GM18861 (cell line): Measurements from ENCODE around the gene ANXA6.

Experiments
- ATAC-seq: cut with Tn5 transposase; IDR thresholded peaks from one replicate; pipeline ENCODE4 v1.9.1; 2021; ENCODE audit not compliant: unreplicated experiment

Gene ANXA6

DNA sequence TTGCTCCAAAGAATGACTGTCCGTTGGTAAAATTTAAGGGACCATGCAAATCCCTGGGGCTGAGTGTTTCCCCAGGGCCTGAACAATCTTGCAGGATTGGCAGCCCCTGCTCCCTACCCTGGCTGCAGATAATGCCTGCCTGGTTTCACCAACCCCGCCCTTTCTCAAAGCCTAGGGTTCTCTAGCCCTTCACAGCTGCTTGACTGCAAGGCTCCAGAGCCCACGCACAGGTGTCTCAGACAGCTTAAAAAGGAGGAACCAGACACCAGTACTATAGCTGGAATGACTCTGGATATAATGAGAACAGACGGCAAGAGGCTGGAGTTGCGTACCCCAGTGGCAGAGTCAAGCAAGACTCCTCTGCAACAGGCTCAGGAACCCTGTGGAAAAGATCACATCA lies 51.5 kb downstream of the ANXA6 start:
- ATAC-seq, result no peak

DNA sequence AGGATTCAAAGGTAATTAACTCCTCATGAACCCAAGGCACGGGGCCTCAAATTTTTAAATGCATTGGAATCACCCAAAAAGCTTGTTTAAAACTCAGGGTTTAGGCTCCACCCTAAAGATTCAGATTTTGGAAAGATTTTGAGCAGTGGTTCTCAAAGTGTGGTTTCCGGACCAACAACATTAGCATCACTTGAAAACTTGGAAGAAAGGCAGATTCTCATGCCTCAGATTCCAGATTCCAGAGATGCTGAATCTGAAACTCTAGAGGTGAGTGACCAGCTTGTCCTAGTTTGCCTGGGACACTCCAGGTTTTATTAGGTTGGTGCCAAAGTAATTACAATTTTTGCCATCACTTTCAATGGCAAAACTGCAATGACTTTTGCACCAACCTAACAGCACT lies 52.0 kb downstream of the ANXA6 start:
- ATAC-seq, result no peak

DNA sequence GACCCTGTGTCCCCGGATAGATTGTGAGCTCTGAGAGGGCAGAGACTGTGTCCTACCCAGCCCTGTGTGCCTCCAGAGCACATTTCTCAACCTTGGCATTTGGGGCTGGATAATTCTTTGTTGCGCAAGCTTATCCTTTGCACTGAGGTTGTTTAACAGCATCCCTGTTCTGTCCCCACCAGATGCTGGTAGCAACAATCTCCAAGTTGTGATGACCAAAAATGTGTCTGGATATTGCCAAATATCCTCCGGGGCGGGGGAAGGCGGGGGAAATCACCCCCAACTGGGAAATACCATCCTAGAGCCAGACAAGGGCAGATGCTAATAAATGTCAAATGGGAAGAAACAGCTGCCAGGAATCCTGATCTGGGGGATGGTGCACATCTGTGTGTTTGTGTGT lies 52.8 kb downstream of the ANXA6 start:
- no peak for ATAC-seq

DNA sequence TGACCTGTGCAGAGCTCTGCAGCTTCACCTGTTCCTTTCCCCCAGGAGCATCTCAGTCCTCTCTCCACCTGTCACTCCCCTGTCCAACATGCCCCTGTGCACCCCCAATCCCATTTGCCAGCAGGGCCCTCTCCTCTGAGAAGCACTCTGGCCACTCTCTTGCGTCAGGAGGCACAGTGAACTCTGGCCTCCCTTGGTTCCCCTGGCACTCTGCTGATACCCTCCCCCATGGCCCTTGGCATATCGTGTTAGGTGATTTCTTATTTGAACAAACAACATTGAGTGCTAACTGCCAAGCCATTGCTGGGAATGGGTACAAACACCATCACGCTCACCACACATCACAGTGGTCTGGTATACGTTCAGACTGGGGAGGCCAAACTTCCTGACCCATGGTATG lies 55.8 kb downstream of the ANXA6 start:
- no peak for ATAC-seq

DNA sequence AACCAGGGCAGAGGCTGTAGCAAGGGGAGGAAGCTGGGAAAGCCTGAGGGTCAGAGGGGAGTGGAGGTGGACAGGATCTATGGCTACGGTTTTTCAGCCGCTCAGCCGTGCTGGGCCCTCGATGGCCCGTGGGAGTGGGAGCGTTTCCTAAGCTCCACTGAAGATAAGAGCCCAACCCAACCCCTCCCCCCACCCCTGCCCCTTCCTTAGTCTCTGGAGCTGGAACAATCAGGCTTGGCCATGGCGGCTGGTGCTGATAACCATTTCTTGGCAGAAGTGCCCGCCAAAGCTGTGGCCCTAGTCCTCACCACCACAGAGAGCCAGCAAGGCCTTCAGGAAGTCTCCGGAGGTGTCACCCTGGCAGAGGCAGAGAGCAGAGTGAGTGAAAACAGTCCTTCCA lies 56.4 kb downstream of the ANXA6 start:
- ATAC-seq, result no peak

DNA sequence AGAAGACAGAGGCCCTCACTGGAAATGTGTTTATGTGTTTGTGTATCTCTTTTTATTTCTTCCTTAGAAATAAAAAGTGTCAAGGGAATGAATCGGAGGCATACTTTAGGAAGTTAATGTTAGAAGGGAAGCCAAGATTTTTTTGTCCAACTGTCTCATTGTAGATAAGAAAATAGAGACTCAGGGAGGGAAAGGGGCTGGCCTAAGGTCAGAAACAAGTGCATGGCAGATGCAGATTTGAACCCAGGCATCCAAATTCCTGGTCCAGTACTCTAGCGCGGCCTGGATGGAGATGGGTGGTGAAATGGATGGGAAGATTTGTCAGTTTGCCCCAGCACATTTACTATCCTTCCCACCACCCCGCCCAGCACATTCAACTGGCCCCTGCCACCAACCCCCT lies 56.9 kb downstream of the ANXA6 start:
- no peak for ATAC-seq

DNA sequence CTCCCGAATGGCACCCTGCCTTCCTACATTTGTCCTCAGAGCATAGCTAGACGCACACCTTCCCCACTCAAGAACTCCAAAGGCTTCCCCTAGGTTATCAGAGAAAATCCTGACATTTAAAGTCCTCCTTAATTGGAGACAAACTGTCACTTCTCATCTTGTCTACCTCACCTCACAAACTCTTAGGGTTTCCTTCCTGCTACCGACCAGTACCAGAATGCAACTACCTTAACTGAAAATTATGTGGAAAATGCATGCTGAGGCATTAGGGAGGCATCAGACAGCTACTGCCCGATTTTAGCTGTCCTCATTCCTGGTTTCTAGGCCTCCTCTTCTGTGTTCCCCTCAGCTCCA lies 58.8 kb downstream of the ANXA6 start:
- no peak for ATAC-seq

DNA sequence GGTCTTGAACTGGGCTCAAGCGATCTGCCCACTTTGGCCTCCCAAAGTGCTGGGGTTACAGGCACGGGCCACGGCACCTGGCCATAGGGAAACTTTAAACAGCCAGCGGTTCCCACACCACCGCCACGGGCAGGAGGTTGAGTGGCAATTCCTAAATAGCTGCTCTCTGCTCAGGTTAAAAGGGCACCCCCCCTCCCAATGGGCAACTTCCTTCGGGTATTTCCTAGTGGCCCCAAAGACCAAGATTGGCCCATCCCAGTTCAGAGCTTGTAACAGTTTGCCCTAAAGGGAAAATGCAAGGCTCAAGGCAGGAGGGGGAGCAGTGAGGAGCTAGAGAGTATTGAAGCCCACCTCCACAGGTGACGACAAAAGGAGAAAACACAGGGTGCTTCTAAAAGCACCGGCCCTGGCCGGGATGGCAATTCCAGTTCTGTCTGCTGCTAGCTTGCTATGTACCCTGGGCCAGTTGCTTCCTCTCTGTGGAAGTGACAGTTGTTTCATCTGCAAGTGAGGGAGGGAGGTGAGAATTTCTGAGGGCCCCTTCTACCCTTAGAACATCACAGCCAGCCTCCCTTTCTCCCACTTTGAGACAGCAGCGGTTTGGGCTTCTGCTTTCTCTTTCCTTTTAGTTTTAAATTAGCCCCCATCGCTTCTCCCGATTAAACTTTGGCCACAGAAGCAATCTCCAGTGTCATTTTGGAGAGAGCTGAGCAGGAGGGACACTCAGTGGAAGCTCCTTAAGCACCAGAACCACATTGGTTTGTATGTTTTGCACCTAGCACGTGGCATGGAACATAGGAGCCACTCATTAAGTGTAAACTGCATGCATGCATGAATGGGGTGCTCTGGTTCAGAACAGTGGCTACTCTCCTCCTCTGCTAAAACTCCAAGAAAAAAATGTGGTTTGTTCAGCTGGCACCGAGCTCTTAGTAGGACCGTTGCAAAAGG lies 59.5 kb downstream of the ANXA6 start:
- no peak for ATAC-seq

DNA sequence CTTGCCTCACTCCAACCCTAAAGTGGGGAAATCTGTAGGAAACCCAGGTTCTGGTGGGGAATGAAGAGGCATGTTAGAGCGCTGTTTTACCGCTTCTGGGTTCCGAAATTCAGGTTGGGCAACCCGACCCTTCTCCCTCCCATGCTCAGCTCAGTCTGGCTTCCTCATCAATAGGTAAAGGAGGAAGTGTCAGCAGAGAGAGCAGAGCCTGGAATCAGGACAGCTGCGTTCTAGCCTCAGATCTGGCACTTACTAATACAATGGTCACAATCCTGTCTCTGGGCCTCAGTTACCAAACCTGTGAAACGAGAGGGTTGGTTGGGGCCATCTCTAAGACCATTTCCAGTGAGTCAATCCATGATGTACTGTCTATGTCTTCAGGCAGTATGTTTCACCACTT lies 60.5 kb downstream of the ANXA6 start:
- ATAC-seq, result no peak

DNA sequence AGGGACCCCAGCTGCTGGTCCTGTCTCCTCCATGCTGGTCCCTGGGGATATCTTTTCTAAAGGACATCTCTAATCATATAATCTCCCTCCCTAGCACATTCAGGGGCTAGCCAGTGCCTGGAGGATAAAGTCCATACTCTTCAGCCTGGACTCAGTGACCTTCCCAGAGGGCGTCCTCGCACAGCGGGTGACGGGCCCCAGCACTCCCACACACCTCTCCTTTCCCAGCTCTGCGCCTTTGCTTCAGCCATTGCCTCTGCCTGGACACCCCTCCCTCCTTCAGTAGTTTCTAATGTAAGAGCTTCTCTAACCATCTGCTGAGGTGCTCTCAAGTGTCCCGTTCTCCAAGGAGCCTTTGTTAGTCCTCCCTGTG lies 61.6 kb downstream of the ANXA6 start:
- ATAC-seq, result no peak

DNA sequence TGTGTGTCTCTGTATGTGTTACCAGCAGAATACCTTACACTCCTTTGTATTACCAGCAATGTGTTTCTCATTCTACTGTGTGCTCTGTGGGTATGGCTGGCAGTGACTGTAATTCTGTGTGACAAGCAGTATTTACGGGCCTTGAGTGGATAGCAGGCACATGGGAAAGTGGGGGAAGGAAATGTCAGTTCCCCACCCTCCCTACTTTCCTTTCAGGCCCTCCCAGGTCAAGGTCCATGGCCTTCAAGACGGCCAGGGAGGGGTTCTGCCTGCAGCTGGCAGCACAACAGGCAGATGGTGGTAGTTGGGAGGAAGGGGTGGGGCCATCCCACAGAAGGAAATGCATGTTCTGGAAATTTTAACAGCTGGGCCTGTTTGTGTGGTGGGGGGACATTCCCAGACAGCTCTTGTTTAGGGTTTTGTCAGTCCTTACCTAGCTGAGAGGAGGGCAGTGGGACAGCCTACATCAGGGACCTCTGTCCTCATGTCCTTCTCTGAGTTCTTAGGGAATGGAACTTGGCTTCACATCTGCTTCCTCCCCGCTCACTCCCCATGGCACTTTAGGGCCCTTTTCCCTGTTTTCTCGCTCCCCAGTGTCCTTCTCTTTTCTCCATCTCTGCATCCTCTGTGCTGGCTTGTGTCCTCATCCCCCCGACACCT lies 62.1 kb downstream of the ANXA6 start:
- ATAC-seq, result no peak

DNA sequence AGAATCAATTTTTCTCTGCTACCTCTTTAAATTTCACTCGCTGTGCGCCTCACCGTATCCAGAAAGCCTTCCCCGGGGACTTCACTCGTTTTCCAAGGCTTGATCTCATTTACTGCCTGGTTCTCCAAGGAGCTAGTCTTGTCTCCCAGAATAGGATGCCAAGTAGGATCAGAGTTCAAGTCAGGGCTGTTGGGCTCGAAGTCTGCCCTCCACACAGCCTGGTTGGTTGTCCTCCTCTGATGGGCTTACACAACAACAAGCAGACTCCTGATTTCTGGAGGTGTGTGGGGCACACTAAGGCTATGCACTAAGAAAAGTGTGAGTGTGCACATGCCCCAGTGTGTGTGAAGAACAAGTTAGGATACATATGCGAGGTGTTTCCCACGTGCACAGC lies 62.7 kb downstream of the ANXA6 start:
- no peak for ATAC-seq

DNA sequence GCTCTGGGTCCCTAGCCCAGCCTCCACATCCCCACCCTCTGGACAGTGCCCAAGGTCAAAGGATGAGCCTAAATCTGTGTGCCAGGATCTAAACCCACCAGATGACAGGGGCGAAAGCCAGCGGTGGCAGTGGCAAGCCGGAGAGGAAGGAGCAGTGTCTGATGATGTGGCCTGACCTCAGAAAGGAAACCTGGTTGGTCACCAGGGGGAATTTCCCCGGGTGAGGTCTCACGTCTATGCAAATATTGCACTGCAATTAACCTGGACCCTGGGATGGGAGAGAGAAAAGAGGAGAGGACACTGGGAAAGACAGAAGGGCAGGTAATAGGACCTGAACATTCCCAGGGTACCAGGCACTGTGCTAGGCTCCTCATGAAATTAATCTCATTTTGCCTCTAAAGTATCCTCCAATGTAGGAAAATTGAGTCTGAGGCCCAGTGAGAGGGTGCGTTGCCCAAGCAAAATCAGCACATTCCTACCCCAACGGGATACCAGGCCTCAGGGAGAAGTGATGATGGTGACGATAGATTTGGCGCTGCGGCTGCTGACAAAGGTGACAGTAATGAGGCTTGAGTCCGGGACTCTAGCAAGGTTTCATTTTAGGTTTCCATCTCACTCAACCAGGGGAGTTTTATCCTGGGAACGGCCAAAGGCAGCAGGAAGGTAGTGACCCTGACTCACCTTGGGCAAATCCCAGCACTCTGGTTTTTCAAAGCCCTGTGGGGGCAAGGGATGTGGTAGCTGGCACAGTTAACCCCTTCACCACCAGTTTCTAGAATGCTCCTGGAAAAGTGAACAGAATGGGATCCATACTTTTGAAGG lies 63.3 kb downstream of the ANXA6 start:
- peak; percentile 80 for ATAC-seq

DNA sequence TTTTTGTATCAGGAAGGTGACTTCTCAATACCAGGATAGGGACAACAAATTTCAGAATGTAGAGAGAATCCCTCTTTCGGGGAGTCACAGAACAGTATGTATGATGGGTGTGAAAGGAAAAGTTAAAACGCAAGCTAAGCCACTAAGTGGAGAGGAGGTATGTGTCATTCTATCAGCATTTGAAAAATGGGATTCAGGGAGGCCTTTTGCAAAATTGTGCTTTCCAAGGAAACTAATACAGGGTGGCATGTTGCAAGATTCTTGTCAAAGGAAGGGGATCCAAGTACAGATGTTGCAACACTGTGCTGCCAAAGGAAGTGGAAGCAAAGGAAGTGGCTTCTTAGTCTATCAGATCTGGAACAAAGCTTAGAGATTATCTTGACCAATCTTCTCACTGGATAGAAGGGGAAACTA lies 64.1 kb downstream of the ANXA6 start:
- peak; percentile 3 for ATAC-seq

DNA sequence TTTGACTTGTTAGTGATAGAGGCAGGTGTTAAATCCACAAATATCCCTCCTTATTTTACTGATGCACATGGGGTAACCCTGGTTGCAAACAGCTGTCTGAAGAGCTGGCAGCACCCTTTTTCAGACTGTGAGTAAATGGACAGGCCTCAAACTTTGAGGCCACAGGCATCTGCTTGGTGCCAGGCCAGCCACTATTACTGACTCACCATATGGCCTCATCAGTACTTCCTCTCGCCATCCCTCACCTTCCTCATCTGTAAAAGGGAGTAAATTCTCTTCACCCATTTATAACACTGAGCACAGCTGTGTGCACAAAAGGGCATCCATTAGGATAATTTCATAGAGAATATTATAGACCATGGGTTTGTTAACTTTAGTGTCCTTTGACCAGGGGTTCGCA lies 64.8 kb downstream of the ANXA6 start:
- no peak for ATAC-seq

DNA sequence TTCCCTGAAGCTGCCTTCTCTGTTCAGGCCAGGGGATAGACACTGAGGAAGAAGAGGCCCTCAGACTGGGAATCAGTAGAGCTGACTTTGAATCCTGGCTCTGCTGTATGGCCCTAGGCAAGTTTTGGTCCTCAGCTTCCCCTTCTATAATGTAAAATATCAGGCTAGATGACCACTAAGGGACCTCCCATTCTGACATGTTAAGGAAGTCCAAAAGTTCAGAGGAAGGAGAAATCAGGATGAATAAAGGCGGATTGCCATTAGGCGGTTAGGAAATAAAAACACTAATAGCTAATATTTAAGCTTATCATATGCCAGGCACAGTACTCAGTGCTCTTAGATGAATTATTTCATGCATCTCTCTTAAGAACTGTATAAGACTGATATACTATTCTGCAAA lies 67.9 kb downstream of the ANXA6 start:
- ATAC-seq, result no peak

DNA sequence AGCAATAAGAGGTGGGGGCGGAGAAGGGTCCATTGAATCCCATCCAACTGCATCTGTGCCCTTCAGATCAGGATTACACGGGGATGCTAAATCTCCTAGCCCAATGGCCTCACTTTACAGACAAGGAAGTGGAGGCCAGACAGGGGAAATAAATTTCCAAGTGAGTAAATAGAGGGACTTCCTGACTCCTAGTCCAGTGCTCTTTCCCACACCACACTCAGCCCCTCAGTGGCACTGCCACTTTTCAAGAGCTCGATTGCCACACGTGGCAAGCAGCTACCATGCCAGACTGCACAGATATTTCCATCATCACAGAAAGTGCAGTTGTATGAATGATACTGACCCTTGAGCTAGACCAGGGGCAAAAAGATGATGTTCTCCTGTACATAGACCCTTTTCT lies 68.6 kb downstream of the ANXA6 start:
- ATAC-seq, result no peak

DNA sequence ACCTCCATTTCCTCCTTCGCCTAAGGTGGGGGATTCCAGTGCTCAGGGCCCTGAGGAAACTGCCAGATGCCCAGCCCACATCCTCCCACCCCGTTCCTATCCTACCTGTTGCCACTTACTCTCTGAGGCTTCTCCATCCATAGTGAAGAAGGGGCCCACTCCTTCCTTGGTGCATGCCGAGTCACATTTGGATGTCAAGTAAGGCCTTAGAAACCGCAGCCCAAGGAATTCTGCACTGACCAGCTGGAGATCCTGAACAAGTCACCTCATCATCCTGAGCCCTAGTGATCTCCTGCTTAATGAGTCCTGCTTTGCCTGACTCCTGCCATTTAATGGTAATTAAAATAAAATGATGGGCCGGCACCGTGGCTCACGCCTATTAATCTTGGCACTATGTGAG lies 70.1 kb downstream of the ANXA6 start:
- no peak for ATAC-seq

DNA sequence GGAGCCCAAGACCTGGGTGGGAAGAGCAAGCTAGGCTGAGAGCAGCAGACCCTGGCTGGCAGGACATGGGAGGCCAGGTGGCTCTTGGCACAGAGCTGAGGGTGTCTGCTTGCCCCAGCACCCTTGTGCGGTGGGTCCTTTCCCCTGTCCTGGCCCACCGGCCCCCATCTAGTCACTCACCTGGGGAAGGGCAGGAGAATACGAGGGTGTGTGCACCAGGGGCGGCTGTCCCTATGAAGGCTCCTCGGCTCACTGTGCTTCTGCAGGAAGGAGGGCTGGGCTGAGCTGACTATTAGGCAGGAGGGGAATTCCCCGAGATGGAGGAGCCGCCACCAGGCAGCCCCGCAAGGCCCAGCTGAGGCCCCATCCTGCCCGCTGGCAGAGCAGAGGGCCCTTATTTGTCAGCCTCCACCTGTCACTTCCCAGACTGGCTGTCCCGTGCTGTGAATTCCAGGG lies 70.6 kb downstream of the ANXA6 start:
- peak; percentile 56 for ATAC-seq

DNA sequence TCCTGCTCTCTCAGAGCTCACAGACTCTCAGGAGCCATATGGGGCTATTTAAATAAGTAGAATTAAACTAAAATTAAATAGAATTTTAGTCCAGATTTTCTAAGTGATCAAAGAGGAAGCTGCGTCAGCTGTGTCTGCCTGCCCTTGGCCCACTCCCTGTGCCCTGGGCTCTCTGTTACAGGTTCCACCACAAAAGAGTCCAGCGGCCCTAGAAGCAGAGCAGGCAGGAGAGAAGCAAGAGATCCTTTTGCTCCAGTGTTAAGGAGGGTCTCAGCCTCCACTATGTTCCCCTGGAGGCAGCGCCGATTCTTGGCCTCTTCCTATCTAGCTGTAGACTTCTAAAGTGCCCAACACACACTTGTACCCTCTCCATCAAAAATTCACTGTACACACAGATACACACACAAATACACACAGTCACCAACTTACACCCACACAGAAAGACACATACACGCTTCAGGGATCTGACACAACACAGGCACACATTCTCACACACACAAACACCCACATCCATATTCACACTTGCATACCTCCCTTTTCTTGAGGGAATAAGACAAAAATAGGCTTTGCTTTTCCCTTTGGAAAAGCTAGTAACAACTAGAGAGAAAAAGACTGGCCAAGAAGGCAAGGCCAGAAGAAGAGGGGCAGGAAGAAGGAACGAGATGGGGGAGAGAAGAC lies 71.2 kb downstream of the ANXA6 start:
- ATAC-seq, result no peak

DNA sequence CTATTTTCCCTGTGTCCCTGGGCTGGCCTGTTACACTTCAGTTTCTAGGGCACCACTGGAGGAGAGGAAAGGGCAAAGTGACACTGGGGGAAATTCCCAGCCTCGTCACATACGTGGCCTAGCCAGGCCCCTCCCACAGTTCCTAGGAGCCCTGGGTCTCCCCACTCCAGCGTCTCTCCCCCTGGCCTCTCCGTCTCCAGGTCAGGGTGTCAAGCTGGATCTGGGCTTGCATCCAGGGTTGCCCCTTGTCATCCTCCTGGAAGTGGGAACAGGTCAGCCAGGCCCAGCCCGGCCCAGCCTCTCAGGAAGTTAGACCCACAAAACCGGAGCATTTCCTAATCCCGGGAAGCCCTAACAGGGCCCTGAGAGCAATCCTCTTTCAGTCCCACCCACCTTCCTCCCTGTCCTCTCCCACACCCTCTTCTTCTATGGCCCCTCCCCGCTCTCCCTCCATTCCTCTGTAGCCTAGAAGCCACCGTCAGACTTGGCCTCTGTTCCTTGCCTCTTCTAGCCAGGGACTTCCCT lies 72.0 kb downstream of the ANXA6 start:
- no peak for ATAC-seq
